Measurements from ENCODE around the gene CHADL.
"Not testable (repeated sequence)": the region's sequence is repeated elsewhere in the genome, so short reads cannot be mapped to it uniquely, and the experiment has no call there.

- TF ChIP-seq CTCF (conservative IDR thresholded peaks at IDR 0.05; ENCODE audit: low read depth, low read length); ELK1 (IDR thresholded peaks at IDR 0.05; ENCODE audit: borderline replicate concordance, low read depth, low read length): not testable (repeated sequence)
These were observed 19.0 kb upstream of the CHADL start for GRCh38 chr22:41259756-41260155.

All from IMR-90 (cell line).